GM19035 (cell line): ENCODE measurements around the gene CRACR2A.

Experiments
- ATAC-seq: cut with Tn5 transposase; IDR thresholded peaks from one replicate; pipeline ENCODE4 v1.9.1; 2021; ENCODE audit not compliant: unreplicated experiment

CRACR2A gene

GRCh38 chr12:3685830-3686229 lies 67.1 kb downstream of the CRACR2A start:
- no peak for ATAC-seq

DNA sequence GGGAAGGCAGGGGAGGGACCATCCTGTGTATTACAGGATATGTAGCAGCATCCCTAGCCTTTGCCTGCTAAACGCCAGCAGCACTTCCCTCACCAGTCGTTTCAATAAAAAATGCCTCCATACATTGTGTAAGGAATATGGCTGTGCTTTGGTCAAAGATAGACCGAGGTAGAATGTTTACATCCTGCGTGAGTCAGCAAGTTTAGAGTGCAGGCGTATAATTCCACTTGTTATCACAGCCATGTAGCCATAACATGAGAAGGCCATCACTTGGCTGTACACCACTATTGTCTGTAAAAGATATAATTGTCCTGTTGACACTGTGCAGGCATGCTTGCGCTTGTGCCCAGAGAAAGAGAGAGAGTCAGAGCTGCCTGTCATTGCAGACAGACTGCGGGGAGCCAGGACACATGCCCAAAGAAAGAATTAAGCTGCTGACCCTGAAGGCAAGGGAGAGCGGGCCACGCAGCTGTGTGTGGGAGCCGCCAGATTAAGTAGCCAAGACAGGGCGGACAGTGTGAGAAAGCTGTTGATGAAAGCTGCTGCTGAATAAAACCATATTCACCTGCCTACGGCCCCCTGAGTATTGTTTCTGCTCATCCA lies 68.4 kb downstream of the CRACR2A start:
- no peak for ATAC-seq

DNA sequence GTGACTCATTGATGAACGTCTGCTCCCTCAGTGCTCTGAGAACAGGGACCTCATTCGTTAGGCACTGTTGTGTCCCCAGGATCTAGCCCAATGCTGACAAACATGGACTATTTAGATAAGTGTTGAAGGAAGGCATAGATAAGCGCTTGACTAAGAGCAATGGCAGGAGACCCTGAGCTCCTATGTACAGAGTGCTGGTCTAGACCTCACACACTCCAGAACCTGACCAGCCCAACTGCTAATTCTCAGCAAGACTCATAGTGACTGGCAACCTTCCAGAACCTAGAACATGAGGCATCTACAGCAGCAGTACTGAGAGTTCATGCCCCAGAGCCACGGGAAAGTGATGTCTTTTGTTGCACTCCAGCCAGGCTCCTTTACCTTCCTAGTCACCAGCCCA lies 69.2 kb downstream of the CRACR2A start:
- ATAC-seq: no peak

DNA sequence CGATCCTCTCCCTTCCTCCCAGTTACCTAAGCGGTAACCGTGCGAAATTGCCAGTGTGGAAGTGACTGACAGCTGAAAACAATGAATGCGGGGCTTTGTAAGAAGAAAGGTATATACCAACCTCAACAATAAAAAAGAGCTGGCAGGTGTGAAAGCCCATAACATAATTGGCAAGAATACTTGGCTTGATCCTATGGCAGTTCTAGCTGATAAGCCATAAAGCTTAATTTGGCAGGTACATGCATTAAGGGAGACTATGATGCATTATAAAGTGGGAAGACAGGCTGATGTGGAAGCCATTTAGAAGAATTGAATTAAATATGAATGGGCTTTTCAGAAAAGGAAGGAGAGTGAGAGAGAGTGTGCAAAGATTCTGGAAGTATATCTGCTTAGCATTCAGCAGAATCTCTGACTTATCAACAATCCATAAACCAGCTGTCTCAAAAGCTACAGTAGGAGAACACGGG lies 71.3 kb downstream of the CRACR2A start:
- no peak for ATAC-seq

DNA sequence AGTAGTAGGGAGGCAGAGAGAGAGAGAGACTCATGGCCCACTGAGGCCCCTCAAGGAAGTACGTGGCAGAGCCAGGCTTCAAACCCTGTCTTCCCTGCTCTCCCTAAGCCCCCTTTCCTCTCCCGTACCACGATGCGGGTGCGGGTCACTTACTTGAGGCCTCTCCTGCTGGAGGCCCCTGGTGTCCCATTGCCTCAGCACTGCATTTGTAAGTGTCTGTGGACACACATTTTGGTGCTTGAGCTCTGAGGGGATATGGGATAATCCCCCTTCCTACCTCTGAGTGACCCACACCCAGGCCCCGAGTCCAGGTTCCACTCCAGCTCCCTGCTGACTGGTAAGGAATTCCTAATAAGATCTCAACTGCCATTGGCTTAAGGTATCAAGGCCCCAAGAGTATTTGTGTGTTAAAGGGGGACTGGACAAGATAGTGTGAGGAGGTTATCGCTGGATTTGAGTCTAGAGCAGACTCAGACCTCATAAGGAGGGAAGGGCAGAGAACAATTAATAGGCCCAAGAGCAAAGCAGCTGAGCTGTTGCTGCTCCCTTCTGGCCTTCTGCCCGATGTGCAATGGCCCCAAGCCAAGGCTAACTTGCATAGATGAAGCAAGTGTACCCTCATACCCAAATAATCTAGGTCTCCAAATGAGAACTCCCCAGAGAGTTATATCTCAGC lies 71.9 kb downstream of the CRACR2A start:
- ATAC-seq: no peak

DNA sequence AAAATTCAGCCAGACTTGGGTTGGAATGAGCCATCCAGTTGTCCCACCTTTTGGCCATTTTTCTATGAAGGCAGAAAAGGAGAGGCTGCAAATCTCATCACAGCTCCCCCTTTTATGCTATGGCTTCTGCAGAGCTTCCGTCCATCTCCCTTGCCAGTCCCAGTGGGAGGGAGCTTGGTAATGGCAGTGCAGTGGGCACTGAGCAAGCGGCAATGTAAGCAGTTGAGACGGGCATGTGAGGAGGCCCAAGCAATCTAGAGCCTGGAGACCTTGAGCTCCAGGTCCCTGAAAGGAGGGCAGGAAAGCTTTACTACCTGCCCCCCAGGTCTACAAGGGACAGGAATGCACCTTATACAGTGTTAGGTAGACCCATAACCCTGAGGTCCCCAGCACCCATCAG lies 73.1 kb downstream of the CRACR2A start:
- ATAC-seq: no peak

DNA sequence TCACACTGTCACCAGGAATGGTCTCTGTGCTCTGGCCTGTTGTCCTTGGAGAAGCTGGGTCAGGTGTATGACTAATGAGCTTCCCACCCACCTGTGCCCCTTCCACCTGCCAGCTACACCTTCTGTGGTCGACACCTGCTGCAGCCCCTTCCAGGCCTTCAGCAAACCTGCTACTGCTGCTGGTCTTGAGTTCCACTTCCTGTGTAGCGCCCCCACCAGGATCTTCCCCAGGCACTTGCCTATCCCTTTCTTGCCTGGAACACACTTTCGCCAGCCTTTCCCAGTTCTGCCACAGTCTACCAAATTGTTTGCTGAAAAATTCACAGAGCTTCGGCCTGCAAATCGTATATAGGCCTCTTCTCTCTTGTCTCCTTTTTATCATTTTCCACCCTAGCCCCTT lies 75.3 kb downstream of the CRACR2A start:
- ATAC-seq: no peak

- ATAC-seq: no peak
Measured at GRCh38 chr12:3673981-3674708, 78.8 kb downstream of the CRACR2A start.

DNA sequence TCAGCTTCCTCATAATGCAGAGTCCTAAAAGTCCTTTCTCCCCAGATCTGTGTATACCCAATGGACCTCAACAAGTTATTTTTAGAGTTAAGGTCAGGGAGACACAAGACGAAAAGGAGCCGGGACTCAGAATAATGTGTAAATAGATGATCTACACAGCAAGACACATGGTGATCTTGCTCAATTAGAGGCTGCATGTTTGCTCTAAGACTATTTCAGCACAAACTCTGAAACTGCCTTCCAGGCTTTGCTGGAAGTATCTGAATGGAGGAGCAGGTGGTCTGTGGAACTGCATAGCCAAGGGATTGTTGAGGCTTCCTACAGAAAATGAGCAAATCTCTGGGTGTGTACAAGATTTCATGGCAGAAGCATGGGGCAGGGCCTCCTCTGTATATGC lies 80.8 kb downstream of the CRACR2A start:
- no peak for ATAC-seq

DNA sequence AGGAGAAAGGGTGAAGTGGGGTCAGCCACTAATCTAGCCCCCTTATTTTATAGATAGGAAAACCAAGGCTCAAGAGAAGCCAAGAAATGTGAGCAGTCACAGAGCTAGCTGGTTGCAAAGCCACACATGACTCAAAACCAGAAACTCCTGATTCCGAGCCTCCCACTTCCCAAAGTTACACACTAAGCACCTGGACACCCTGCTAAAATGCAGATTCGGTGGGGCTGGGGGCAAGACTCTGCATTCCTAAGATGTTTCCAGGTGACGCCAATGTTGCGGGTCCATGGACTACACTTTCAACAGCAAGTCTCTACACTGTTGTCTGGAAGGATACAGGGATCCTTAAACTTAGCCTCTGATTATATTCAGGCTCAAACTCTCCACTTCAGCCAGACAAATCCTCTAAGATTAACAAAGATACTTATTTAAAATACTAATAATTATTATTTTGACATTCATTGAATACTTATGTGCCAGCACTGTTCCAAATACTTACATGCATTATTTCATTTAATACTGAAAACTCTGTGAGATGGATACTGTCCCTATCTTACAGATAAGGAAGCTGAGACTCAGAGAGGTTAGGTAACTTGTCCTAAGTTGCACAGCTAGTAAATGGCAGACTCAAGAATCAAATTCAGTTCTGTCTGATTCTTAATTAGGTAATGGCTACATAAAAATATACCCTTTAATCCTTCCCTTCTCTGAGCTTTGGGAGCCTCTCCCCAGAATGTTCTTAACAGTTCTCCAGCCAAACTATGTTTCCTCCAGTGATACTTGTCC lies 81.4 kb downstream of the CRACR2A start:
- no peak for ATAC-seq

GRCh38 chr12:3670083-3670620 lies 82.8 kb downstream of the CRACR2A start:
- no peak for ATAC-seq

DNA sequence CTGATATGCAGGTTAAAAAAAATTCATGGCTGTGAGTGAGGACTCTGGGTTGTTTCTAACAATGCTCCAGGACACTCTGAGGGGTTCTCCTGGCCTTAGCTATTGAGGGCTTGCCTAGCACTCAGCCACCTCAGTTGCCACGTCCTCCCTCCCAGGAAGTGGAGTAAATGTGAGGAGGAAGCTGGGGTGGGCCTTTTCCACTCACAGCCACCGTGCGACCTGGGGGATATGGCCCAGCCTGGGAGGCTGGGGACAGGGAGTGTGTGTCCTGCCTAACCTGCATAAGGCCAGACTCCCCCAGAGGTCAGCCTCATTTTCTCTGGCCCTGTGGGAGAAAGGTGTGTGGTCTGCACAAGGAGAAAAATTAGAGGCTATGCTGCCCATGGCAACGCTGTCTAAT lies 83.3 kb downstream of the CRACR2A start:
- no peak for ATAC-seq

GRCh38 chr12:3668479-3669165 lies 84.3 kb downstream of the CRACR2A start:
- ATAC-seq: no peak

DNA sequence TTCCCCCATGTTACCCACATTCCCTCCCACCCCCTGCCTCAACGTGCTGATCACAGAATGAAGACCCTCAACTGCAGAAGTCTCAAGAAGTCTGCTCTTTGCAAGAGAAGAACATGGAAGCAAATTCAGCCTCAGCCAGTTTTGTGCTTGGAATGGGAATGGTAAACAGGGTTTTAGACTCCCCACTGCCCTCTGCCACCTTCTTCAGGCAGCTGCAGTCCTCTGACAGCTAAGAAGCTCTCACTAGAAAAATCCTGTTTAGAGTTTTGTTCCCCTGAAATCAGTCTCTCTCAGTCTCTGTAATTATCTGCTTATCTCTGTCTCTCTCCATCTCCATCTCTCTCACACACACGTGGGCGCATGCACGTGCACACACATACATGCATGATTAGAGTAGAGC lies 85.4 kb downstream of the CRACR2A start:
- ATAC-seq: no peak

DNA sequence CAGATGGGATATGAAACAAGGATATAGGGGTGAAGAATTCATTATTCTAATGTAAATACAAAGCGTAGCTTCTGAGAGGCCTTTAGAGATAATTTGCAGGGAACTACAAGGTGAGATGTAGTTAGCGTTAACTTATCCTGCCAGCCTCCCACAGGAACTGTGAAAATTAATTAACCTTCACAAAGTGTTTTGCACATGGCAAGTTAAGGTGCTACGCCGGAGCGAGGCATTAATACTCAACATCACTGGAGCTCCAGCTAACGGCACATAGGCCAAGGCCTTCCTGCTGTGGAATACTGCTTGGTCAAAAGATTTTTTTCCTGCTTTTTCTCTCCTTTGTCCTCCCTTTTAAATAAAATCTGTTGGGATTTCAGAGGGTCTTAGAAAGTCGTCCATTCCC lies 86.5 kb downstream of the CRACR2A start:
- ATAC-seq: no peak

DNA sequence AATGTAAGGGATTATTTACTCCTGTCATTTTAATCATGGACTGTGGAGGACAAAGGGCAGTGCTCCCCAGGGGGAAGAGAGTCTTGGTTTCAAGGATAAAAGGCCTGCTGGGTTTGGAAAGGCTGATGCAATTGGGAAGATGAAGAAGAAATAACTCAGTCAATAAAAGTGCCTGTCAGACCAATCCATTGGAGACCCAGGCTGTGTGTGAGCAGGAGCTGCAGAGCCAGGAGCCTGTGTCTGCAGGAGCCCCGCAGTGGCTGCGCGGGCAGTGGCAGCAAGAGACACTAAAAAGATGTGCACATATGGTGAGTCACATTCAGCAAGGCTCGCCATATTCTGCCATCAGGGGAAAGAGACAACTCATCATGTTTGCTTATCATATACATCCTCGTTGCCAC lies 90.4 kb downstream of the CRACR2A start:
- ATAC-seq: no peak

DNA sequence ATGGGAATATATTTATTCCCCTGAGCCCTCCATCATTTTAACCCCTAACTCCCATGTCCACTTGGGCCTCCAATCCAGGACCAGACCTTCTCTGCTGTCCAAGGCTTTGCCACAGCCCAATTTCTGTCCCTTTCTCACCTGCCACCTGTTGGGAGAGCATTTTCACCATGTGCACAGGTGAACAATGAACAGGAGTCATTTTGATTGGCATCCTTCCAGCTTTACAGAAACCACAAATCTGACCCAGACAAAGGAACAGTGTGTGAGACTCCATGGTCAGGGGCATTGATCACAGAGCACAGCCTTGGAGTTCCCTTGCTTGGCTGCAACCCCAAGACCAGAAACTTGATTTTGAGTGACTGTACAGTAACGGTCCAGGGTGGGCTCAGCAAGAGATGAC lies 91.9 kb downstream of the CRACR2A start:
- ATAC-seq: no peak

GRCh38 chr12:3658327-3659163 lies 94.4 kb downstream of the CRACR2A start:
- ATAC-seq: no peak

DNA sequence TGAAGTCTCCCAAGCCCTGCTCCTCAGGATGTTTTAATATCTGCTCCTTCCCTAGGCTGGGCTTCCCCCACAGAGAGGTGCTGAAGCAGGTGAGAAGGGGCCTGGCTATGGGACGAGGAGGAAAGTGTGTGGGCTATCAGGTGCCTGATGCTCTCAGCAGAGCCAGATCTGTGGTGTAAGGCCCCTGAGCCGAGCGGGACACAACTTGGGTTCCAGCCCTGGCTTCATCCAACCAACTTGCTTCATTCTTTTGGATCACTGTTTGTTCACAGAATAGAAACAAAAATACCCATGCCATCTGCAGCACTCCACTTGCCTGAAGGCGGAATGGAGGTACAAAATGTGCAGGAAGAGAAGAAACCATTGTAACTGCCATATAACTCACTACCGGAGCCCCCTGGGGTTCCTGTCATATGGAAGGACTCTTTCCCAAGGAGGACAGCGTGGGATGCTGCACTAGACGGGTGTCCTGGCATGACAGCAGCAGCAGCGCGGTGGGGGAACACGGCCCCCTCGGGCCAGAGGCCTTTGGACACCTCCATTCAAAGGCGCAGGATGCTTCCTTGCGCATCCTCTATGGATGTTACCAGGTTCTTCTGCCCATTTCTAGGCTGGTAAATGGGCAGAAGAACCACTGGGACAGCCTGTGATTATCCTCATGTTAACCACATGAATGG lies 95.8 kb downstream of the CRACR2A start:
- ATAC-seq: no peak
